Lower leg skin (tissue), 3 donors: ENCODE data around the gene ERG28.
A peak's percentile ranks its signal among the peaks of the same experiment; 100 is the strongest.

Experiments used
- CTCF ChIP-seq, 3 donors: fragments of 450-650 bp; IDR thresholded peaks; one replicate each; pipeline ENCODE4 v1.5.1; 2016; ENCODE audit warnings: antibody characterized with exemption in 3 of 3, mild to moderate bottlenecking in 3 of 3, moderate library complexity in 2 of 3
- POLR2A ChIP-seq, 2 donors: fragments of 450-650 bp; IDR thresholded peaks; one replicate each; pipeline ENCODE4 v1.6.1; 2016 to 2017; ENCODE audit warnings: antibody characterized with exemption in 2 of 2, mild to moderate bottlenecking in 1 of 2, moderate library complexity in 1 of 2

DNA sequence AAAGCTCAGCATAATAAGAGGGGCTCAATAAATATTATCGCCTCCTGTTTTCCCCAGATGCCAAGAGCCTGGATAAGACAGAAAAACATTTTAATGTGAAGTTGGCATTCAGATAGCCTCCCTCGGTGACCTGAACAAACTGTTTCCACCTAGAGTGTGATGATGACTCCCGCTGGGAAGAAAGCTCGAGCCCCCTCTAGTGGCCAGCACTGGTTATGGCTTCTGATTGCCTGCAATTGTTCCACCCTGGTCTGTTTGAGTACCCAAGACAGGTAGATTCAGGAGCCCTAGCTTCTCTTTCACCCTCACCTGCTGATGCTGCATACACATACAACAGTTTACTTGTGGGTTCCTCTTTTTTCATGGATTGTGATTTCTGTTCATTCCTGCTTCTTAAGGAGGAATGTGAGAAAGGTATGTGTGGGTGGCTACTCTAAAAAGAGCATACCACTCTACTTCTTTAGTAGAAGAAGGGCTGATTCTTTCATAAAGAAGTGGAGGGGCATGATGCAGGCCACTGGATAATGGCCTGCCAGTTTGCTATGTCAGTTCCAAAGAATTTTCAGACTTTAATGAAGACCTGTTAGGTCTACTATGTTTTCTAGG, 6.4 kb downstream of the ERG28 start:
- no peak for TF ChIP-seq POLR2A (IDR thresholded peaks at IDR 0.05)
- TF ChIP-seq CTCF (IDR thresholded peaks at IDR 0.05) = peak in 1 of 3 donors; percentile 87
